Measurements from ENCODE around the gene CHST13. TPM values are rescaled to one million over a fixed set of nuclear protein-coding genes. Genes with fewer than 3 reads are reported as not detected.
"Not testable (repeated sequence)": the region's sequence is repeated elsewhere in the genome, so short reads cannot be mapped to it uniquely, and the experiment has no call there.

The CHST13 gene
- total RNA-seq, 1 donor from 2014 or later: 0.60 TPM

GRCh38 chr3:126558336-126559071 lies 34.5 kb downstream of the CHST13 start, which contains the start of gene C3orf22:
Gene C3orf22, minus strand, starts transcription at chr3:126558932. Its CDS starts 5,542 bp downstream, at chr3:126553390.
- DNase-seq (ENCODE audit: missing footprints) (no peak), ATAC-seq (no peak)
- intact Hi-C loops (cut with DNase I): no loop called here

DNA sequence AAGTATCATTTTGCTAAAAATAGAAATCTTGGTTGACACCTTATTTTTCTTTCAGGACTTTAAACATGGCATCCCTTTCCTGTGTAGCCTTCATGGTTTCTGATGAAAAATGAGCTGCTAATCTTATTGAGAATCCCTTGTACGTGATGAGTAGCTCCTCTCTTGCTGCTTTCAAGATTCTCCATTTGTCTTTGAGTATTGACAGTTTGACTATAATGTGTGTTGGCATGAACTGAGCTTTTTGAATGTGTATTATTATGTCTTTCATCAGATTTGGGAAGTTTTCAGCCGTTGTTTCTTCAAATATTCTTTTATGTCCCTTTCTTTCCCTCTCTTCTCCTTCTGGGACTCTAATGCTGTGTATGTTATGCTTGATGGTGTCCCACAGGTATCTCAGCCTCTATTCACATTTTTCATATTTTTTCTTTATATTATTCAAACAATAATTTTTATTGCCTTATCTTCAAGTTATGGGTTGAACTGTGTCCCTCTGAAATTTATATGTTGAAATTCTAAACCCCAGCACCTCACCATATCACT lies 38.9 kb downstream of the CHST13 start:
- DNase-seq (ENCODE audit: missing footprints) (no peak), ATAC-seq (no peak)
- intact Hi-C loops (cut with DNase I): no loop called here

DNA sequence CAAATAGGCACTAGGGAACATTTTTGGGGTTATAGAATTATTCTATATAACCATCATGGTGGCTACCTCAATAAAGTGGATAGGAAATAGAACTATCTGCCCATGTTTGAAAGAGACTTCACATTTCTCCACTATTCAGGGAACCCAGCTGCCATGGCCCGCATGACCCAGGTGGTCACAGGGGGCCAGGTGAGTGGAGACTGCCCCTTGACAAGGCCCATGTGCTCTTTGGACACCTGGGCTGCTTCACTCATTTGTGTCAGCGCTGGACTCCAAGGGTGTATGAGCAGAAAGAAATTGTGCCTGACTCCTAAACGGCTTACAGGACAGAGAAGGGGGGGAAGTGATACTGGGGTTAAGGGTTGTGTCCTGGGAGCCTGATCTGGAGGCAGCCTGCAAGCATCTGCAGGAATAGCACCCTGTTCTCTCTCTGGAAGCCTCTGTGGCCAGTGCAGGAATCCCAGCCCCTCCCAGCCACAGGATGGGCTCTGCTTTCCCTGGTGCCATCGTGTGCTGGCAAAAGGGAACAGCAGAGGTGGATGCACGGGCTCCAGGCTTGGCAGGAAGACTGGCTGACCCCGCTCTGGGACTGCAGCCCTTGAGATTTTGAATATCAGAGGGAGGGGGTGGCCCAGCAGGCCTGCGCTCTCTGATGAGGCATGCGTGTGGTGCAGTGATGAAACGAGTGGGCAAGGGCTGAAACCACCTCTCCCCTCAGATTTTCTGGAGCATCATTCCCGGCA lies 43.9 kb downstream of the CHST13 start:
- DNase-seq (ENCODE audit: missing footprints) (no peak), ATAC-seq (peak; percentile 62)
- intact Hi-C loops (cut with DNase I): no loop called here

GRCh38 chr3:126568776-126569342 lies 44.9 kb downstream of the CHST13 start:
- intact Hi-C loops (cut with DNase I): no loop called here
- DNase-seq (ENCODE audit: missing footprints): no peak
- ATAC-seq: no peak

DNA sequence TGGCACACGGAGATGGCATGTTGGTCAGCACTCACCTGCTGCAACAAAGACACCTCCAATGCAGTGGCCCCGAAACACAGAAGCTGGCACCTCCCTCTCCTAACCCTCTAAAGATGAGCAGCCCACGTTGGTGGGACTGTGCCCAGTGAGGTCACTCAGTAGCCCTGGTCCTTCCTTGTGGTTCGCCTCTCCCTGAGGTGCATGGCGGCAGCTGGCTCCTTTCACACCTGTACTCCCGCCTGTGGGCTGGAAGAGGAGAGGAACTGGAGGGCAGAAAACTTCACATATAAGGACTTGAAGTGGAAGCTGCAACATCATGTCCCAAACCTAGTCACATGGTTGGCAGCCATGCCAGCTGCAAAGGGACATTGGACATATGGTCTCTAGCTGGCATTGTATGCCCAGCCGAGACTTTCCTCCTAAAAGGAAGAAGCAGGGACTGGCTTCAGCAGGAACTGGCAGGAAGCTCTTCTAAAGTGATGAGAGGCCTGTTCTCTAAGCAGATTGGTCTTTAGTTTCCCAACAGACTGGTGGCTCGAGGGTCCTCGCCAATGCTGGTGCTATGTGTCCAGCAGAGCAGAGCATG lies 45.5 kb downstream of the CHST13 start:
- DNase-seq (ENCODE audit: missing footprints) (no peak), ATAC-seq (no peak)
- intact Hi-C loops (cut with DNase I): no loop called here

DNA sequence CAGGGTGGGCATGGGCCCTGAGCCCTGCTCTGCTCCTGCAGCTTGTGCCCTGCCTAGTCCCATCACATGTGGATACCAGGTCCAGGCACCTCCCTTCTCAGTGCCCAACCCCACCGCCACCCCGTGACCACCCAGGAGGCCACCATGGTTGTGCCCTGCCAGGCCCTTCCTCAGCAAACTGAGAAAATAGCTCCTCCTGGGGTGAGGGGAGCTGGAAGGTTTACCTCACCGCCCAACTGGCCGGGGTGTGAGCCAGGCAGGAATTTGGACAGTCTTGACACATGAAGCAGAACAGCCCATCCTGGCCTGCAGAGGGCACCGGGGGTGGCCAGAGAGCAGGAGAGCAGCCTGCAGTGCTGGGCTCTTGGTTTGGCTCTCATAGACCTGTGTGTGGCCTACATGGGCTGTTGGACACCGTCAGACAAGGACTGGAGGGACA lies 46.2 kb downstream of the CHST13 start:
- intact Hi-C loops (cut with DNase I): loop anchor here (5.0 kb wide), 1 partner anchor 48 kb away; the partner anchor contains the start of gene CHST13
- no peak for DNase-seq (ENCODE audit: missing footprints)
- ATAC-seq: no peak

DNA sequence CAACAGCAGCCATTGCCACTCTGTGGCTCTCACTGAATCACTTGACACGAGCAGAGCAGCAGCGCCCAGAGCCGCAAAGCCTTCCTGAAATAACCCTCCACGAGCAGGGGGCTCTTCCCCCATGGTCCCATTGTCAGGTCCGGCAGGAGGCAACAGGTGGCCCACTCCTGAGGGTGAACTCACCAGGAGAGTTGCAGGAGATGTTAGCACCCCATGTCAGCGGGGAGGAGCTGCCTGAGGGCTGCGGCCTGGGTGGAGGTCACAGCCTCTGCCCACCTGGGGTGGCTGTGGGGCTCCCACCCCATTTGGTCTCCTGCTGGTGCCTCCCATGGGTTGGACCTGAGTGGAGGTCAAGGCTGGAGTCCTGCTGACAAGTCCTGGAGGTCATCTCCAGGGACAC lies 47.1 kb downstream of the CHST13 start:
- DNase-seq (ENCODE audit: missing footprints) (no peak), ATAC-seq (no peak)
- intact Hi-C loops (cut with DNase I): loop anchor here (5.0 kb wide), 1 partner anchor 49 kb away; the partner anchor contains the start of gene CHST13

- DNase-seq (ENCODE audit: missing footprints) (no peak), ATAC-seq (no peak)
- intact Hi-C loops (cut with DNase I): loop anchor here (5.0 kb wide), 1 partner anchor 51 kb away; the partner anchor contains the start of gene CHST13
These were observed 49.6 kb downstream of the CHST13 start for GRCh38 chr3:126573492-126574117.

- no peak for DNase-seq (ENCODE audit: missing footprints)
- no peak for ATAC-seq
- intact Hi-C loops (cut with DNase I): no loop called here
These were observed 53.3 kb downstream of the CHST13 start for GRCh38 chr3:126577261-126577660.

GRCh38 chr3:126578702-126579101 lies 54.7 kb downstream of the CHST13 start:
- ATAC-seq: no peak
- no peak for DNase-seq (ENCODE audit: missing footprints)
- intact Hi-C loops (cut with DNase I): no loop called here

- intact Hi-C loops (cut with DNase I): no loop called here
- no peak for ATAC-seq
These were observed 56.8 kb downstream of the CHST13 start for GRCh38 chr3:126580746-126581145.

GRCh38 chr3:126581569-126581968 lies 57.6 kb downstream of the CHST13 start:
- DNase-seq (ENCODE audit: missing footprints): no peak
- intact Hi-C loops (cut with DNase I): no loop called here
- no peak for ATAC-seq

More at GRCh38 chr3:126580746-126581145, 56.8 kb downstream of the CHST13 start:
- DNase-seq (ENCODE audit: missing footprints): no peak

DNA sequence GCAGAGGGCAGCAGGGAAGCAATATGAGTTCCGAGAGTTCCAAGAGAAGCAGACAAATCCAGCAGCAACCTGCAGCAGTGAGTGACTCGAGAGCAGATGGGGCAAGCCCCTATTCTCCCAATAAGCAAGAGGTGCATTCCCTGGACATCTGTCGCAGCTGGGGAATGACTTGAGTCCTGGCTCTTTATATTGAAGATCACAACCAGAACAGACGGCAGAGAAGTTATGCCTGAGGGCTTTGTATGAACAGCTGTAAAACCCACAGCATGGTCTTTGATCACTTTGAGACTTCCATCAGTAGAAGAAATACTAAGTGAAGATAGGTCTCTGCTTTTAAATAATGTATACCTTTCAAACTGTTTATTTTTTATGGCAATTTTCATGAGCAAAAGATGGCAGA lies 58.4 kb downstream of the CHST13 start:
- intact Hi-C loops (cut with DNase I): no loop called here
- ATAC-seq (no peak), DNase-seq (ENCODE audit: missing footprints) (no peak)

DNA sequence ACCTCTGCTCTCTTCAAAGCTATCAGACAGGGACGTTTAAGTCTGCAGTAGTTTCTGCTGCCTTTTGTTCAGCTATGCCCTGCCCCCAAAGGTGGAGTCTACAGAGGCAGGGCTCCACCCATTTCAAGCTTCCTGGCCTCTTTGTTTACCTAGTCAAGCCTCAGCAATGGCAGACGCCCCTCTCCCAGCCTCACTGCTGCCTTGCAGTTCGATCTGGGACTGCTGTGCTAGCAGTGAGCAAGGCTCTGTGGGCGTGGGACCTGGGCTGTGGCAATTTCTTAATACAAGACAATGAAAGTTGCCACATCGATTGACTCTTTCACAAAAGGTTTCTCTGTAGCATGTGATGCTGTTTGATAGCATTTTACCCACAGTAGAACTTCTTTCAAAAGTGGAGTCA lies 67.6 kb downstream of the CHST13 start:
- intact Hi-C loops (cut with DNase I); ATAC-seq: not testable (repeated sequence)

More for the DNA sequence above, 67.6 kb downstream of the CHST13 start:
- DNase-seq (ENCODE audit: missing footprints): not testable (repeated sequence)

Other genes starting within 250 kb of the CHST13 start
- gene KLF15, start 166.7 kb upstream of the CHST13 start, total RNA-seq: 33.0 TPM
- gene CFAP100, start 129.2 kb upstream of the CHST13 start, total RNA-seq: not detected
- gene ZXDC, start 48.3 kb upstream of the CHST13 start, total RNA-seq: 15.9 TPM
- not detected for gene UROC1, start 6.4 kb upstream of the CHST13 start, total RNA-seq
- not detected for gene C3orf22, start 34.8 kb downstream of the CHST13 start, total RNA-seq
- gene TXNRD3, start 131.0 kb downstream of the CHST13 start, total RNA-seq: 3.5 TPM
- gene CHCHD6, start 180.1 kb downstream of the CHST13 start, total RNA-seq: 11.7 TPM